ENCODE results near the gene MUC21.
"Not testable (repeated sequence)": the region's sequence is repeated elsewhere in the genome, so short reads cannot be mapped to it uniquely, and the experiment has no call there.

MUC21 gene

DNA sequence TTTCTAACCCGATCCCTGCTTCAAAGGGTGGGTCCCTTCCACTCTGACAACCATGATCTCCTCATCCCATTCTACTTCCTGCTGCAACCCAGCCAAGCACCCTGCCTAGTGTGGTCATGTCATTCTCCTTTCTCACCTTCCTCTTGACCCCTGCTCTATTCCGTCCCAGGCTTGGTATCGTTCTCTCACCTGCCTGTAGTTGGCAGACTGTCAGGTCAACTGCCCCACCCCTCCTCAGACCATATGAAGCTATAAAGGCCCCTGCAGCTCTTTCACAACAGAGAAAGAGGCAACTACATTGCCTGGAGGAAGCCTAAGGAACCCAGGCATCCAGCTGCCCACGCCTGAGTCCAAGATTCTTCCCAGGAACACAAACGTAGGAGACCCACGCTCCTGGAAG is at the start of gene MUC21:
MUC21 (plus strand) TSS at position 280 of the 400 bp plus-strand sequence. CDS start 241 bp downstream, outside the sequence.
- DNase-seq, result no peak

- DNase-seq, result no peak
These were observed 48.5 kb upstream of the MUC21 start for GRCh38 chr6:30935018-30935417.

DNA sequence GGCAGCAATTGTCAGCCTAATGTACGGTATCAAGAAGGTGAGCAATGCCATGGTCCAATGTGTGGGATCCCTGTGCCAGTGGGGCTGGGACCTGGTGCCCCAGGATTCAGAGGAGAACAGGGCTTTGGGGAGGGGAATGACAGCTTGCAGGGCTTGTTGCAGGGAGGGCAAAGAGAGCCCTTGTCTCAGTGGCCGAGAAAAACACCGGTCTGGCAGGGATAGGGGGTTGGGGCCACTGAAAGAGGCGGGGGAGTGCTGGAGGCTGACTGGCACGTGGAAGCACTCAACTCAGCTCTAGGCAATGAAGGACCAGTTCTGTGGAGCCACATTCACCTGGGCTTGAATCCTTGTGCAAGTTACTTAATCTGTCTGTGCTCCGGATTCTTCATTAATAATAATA is 46.3 kb upstream of the MUC21 start:
- no peak for DNase-seq

DNA sequence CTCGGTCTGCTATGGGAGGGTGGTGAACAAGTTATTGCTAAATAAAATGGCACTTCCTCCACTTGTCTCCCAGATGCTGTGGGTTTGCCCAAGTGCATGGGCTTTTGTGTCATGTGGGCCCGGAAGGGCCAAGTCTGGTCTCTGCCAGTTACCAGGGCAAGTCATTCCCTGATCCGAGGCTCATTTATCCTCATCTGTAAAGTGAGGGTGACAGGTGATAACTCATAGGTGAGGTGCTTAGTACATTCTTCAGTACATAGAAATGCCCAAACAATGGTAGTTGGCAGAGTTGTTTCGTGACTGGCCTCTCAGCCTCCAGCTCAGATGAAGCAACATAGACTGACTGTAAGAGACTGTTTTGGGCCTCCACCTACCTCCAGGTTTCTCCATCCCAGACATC is 44.8 kb upstream of the MUC21 start:
- no peak for DNase-seq

DNA sequence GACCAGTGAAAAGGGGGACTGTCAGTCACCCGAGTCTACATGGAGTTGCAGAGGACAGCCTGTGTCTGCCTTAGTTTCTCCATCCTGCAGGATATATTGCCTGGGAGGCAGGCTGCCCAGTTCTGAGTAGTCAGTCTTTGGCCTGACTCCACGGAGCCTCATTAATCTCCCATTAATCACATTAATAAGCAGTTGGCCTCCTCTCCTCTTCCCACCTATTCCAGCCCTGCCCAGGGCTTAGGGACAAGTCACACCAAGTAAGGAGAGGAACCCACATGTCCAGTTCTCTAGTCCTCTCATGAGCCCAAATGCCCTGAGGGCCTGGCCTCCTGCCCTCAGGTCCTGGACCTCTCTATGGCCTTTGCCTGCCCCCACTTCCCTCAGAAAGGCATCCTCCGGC is 44.0 kb upstream of the MUC21 start:
- no peak for DNase-seq

- DNase-seq, result no peak
These were observed 43.0 kb upstream of the MUC21 start, which contains the start of gene MUCL3 for GRCh38 chr6:30940361-30940986. Gene MUCL3, plus strand, starts transcription at chr6:30940973. Its CDS starts 27 bp downstream, at chr6:30941000.

GRCh38 chr6:30942338-30943060 is 41.0 kb upstream of the MUC21 start:
- no peak for DNase-seq

GRCh38 chr6:30944051-30944450 is 39.5 kb upstream of the MUC21 start:
- DNase-seq, result no peak

DNA sequence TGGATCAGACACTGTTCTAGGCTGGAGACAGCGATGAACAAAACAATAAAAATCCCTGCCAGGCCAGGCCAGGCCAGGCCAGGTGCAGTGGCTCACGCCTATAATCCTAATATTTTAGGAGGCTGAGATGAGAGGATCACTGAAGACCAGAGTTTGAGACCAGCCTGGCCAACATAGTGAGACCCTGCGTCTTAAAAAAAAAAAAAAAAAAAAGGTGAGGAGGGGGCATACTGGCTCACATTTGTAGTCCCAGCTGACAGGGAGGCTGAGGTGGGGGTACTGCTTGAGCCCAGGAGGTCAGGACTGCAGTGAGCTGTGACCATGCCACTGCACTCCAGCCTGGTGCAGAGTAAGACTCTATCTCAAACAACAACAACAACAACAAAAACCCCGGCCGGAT is 38.2 kb upstream of the MUC21 start:
- no peak for DNase-seq

GRCh38 chr6:30947231-30947630 is 36.3 kb upstream of the MUC21 start:
- DNase-seq, result no peak

GRCh38 chr6:30948811-30949210 is 34.7 kb upstream of the MUC21 start:
- DNase-seq, result no peak

DNA sequence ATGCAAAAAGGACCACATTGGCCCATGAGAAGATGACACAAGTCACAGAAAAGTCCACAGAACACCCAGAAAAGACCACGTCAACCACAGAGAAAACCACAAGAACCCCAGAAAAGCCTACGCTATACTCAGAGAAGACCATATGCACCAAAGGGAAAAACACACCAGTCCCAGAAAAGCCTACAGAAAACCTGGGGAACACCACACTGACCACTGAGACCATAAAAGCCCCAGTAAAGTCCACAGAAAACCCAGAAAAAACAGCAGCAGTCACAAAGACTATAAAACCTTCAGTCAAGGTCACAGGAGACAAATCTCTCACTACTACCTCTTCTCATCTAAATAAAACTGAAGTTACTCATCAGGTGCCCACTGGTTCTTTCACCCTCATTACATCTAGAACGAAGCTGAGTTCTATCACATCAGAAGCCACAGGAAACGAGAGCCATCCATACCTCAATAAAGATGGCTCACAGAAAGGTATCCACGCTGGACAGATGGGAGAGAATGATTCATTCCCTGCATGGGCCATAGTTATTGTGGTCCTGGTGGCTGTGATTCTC is 31.5 kb upstream of the MUC21 start:
- no peak for DNase-seq

DNA sequence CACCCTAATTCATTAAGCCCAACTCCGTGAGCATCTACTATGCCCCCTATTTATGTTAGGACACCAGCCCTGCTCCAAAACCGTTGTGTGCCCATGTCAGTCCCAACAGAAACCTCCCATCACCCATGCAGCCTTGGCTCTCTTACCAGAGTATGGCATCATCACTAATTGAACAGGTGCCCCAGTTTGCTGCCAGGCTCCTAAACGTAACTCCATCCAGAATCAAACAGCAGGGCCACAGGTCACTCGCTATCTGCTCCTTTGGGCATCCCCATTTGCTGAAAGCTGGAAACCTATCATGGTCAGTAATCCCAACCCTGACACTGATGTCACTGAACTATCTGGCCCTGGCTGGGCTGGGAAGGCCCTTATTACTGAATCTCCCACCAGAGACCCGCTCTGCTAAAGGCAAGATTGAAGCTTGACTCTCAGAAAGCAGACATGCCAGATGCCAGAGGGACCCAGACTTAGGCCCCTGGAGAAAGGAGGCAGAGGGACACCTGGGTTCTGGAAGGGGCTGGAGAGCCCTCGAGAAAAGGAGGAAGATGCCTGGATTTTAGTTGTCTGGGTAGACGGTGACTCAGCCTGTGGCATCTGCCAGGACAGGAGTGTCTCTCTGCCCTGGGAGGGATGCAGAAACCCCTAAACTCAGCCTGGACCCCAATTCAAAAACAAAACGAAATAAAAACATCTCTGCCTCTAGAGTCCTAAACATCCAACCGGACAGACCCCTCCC is 28.7 kb upstream of the MUC21 start:
- DNase-seq, result no peak

GRCh38 chr6:30955367-30956042 is 28.0 kb upstream of the MUC21 start:
- peak; percentile 71 for DNase-seq

GRCh38 chr6:30957716-30958115 is 25.8 kb upstream of the MUC21 start:
- no peak for DNase-seq

GRCh38 chr6:30960907-30961673 is 22.4 kb upstream of the MUC21 start:
- DNase-seq, result no peak

DNA sequence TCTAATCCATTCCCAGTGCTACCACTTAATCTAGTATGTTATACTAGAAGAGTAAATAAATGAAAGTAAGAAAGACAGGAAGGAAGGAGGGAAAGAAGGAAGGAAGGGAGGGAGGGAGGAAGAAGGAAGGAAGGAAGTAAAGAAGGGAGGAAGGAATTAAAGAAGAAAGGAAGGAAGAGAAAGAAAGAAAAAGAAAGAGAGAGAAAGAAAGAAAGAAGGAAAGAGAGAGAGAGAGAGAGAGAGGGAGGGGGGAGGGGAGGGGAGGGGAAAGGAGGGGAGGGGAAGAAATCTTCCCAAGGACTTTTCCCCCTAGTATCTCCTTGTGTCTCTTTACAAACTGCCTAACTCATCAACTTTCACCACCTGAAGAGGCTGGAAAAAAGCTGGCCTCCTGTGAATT is 20.8 kb upstream of the MUC21 start:
- DNase-seq, result no peak

DNA sequence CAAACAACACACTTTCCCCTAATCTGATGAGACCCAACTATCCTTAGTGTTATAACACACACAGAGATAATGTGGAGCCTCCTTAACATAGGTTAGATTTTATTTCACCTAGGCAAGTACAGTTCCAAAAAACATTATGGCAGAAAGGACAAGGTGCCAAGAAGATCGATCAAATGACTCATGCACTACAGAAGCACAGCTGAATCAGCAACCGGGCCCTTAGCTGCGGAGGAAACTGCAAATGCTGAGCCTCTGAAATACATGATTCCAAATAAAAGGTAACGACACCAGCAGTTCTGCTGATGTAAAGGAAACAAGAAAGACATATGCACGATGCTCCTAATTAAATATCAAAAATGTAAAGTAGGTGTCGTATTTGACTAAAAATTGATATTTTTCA is 19.9 kb upstream of the MUC21 start:
- DNase-seq, result no peak

DNA sequence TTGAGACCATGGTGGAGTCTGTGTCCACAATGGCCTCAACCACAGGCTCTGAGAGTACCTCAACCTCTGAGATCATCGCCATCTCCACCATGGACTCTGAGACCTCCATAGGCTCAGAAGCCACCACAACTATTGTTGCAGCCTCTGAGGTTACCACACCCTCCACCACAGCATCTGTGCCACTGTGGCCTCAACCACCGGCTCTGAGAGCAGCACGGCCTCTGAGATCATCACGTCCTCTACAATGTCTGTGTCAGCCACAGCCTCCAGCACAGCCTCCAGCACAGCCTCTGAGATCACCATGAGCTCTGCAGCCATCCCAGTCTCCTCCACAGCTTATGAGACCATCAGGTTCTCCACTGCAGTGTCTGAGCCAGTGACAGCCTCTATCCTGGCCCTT is 19.4 kb upstream of the MUC21 start:
- DNase-seq, result no peak

DNA sequence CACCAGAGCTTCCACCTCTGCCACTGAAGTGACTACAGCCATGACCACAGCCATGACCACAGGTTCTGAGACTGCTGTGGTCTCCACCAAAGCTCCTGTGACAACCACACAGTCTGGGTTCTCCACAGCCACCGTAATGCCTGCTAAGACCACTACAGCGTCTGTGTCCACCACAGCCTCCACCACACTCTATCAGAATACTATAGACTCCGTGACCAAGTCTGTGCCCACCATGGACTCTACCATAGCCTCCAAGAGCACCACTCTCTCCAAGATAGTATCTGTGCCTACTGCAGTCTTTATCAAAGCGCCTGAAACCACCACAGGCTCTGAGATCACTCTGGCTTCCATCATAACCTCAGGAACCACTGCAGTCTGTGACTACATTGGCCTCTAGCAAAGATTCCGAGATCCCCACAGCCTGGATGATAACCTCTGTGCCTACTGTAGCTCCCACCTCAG is 18.3 kb upstream of the MUC21 start:
- no peak for DNase-seq

GRCh38 chr6:30966154-30966553 is 17.4 kb upstream of the MUC21 start:
- no peak for DNase-seq

GRCh38 chr6:30969171-30969570 is 14.3 kb upstream of the MUC21 start:
- not testable (repeated sequence) for DNase-seq
